Astrocyte of the spinal cord (primary cell): ENCODE data around the gene HOMER3.

Experiments used
- DNase-seq: peaks from one replicate; pipeline ENCODE4 v3.0.0; 2011; ENCODE audit warnings: low read depth, low spot score
- H3K4me3 ChIP-seq: 2 replicates; pipeline ENCODE4 v1.5.1; 2011; ENCODE audit warnings: low read depth, mild to moderate bottlenecking, low read length, moderate library complexity
- in situ Hi-C: cut with HindIII; loops from 2 replicates; pipeline ENCODE4 v1.10.0; 2017; ENCODE audit warnings: low sequenced_read_pairs
- TF ChIP-seq, protein P1 (sequence below): IDR thresholded peaks from 2 replicates; pipeline ENCODE4 v1.5.1; 2012; ENCODE audit warnings: low read depth, mild to moderate bottlenecking, low read length, inconsistent platforms

The HOMER3 gene

DNA sequence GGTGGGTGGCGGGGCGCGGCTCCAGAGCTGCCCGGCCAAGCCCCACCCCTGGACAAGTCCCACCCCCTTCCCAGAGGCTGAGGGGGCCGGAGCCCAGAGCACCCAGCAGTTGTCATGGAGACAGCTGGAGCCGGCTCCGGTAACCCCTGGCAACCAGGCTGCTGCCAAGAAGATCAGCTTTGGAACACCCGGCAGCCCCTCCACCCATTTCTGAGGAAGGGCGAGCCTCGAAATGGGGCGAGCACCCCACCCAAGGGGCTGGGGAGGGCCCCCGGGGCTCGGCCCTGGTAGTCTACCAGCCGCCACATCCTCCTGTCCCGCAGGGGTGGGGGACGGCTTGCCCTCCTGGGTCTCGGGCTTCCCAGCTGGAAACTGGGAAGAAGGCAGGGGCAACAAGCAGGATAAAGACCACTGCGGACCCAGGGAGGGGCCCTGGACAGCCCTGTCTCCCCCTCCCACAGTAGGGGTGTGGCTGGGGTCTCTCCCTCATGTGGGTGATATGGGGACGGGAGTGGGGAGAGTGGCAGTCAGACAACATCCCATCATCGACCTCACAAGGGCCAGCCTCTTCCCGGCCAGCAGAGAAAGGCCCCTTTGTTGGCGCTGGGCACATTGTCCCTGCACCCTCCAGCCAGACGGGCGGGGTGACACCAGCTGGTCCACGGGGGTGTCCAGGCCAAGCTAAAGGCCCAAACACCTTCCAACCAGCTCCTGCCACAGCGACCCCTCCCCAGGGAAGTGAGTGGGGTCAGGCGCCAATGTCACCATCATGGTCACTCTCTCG is 46.6 kb downstream of the HOMER3 start:
- H3K4me3 ChIP-seq = no peak overlapping the region
- DNase-seq = peak; percentile 32
- TF ChIP-seq, protein P1, sequence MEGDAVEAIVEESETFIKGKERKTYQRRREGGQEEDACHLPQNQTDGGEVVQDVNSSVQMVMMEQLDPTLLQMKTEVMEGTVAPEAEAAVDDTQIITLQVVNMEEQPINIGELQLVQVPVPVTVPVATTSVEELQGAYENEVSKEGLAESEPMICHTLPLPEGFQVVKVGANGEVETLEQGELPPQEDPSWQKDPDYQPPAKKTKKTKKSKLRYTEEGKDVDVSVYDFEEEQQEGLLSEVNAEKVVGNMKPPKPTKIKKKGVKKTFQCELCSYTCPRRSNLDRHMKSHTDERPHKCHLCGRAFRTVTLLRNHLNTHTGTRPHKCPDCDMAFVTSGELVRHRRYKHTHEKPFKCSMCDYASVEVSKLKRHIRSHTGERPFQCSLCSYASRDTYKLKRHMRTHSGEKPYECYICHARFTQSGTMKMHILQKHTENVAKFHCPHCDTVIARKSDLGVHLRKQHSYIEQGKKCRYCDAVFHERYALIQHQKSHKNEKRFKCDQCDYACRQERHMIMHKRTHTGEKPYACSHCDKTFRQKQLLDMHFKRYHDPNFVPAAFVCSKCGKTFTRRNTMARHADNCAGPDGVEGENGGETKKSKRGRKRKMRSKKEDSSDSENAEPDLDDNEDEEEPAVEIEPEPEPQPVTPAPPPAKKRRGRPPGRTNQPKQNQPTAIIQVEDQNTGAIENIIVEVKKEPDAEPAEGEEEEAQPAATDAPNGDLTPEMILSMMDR = no peak
- in situ Hi-C loops = no loop called here

DNA sequence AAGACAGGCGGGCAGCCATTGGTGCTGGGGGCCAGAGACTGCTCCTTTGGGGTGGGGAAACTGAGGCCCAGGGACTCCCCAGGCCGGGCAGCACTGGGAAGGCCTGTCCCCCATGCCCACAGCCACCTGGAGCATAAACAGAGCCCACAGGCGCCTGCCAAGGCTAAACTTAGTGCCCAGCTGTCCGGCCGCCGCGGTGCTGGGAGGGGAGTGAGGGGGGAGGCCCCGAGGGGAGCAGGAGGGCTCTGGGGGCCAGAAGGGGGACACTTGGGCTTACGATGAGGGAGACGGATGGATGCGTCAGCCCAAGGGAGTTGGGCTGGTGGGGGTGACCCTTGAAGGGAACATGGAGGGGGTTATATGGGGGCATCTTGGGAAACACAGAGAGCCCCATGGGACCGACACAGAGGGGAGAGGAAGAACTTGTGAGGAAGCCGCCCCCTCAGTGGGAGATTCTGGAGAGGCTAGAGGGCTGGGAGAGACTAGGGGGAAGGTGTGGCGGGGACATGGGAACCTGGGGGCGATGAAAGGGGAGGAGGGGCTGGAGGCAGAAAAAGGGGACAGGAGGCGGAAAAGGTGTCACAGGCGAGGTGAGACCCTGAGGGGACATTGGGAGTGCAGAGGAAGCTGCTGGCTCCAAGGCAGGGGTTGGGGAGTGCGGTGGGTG is 47.3 kb downstream of the HOMER3 start:
- TF ChIP-seq, protein P1 = no peak
- DNase-seq = no peak
- H3K4me3 ChIP-seq = no peak overlapping the region
- in situ Hi-C loops = no loop called here

DNA sequence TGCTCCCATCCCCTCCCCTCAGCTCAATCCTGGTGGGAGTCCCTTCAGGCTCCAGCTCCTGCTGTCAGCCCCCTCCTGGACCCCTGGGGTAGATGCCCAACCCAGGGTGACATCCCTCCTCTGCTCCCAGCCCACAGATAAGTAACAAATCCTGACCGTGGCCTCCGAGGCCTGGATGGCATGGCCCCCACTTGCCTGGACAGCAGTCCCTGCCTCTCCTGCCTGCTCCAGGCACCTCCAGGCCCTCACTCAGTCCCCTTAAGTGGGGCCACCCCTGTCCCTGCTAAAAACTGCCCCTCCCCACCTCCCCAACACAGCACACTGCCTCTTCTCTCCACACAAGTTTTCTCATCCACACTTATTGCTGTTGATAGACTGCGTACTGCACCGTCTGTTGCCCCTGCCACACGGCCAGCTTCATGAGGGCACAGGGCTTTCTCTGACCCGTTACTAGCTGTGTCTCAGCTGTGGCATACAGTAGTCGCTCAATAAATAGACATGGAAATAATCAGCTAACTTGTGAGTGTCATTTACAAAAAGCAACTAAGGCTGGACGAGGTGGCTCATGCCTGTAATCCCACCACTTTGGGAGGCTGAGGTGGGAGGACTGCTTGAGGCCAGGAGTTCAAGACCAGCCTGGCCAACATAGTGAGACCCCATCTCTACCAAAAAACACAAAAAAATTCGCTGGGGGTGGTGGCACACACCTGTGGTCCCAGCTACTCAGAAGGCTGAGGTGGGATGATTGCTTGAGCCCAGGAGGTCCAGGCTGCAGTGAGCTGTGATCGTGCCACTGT is 50.9 kb downstream of the HOMER3 start:
- no peak overlapping the region for H3K4me3 ChIP-seq
- DNase-seq = no peak
- in situ Hi-C loops = no loop called here
- TF ChIP-seq, protein P1 = no peak

DNA sequence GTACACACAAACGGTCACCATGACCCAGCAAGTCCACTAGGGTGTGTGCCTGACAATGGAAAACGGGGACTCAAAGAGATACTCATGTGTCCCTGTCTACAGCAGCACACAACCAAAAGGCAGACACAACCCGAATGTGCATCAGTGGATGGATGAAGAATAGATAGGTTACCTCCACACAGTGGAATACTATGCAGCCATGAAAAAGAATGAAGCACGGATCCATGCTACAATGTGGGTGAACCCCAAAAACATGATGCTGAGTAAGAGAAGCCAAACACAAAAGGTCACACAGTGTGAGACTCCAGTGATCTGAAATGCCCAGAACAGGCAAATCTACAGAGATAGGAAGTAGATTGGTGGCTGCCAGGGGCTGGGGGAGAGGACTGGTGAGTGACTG is 54.0 kb downstream of the HOMER3 start:
- TF ChIP-seq, protein P1 = no peak
- in situ Hi-C loops = no loop called here
- DNase-seq = no peak
- H3K4me3 ChIP-seq = no peak overlapping the region

DNA sequence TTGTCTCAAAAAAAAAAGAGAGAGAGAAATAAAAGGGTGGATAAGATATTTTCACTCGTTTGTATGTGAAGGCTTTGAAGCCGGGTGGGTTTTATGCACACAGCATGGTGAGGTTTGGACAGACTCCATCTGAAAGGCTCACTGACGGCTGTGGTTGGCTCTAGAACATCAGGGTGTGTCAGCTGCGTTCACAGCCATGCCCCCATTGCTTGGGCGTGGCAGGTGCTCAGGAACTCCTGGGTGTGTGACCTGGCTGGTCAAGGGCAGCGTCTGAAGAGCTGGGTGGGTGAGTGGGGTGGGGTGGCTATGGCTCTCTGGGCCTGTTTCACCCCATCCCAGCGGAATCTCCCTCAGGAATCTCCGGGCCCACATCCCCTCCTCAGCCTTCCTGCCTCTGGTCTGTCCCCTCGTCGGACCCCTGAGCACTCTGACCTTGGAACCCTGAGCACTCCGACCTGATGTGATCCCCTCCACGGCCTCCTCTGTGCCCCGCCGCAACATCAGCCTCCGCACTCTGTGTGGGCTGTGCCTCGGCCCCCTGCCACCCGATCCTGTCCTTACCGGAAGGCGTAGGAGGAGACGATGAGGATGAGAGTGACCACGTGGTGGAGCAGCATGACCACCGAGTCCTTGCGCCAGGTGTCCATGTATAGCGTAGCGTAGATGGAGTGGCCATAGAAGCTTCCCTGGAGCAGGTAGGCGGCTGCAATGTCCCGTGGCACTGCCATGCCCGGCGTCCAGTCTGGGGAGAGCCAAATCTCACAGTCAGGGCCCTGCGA is 57.3 kb downstream of the HOMER3 start:
- H3K4me3 ChIP-seq = no peak overlapping the region
- TF ChIP-seq, protein P1 = no peak
- no peak for DNase-seq
- in situ Hi-C loops = no loop called here

DNA sequence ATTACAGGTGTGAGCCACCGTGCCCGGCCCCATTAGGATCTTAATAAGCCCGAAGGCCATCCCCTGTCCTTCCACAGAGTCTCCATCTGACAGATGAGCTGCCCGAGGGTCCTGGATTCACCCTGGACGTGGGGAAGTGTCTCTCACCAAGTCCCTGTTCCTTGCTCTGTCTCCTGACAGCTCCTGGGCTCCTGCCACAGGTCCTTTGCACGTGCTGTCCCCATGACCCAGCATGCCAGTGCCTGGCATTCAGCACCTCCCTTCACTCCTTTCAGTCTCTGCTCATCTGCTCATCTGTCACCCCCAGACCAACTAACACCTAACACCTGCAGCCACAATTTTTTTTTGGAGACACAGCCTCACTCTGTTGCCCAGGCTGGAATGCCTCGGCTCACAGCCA is 59.5 kb downstream of the HOMER3 start:
- no peak overlapping the region for H3K4me3 ChIP-seq
- in situ Hi-C loops = no loop called here
- no peak for DNase-seq
- TF ChIP-seq, protein P1 = no peak
